ENCODE data around the gene FREY1. TPM values are rescaled to one million over a fixed set of nuclear protein-coding genes. Genes with fewer than 3 reads are reported as not detected.

Gene FREY1
- total and polyA plus RNA-seq, 2 of the 8 experiments (the other 6 are each of a cell fraction or from before 2014, with no cell fraction given): 0.32 to 1.1 TPM

- 0 out of 7 replicates have a peak overlapping the region, but pooled peaks of 1 of the 4 experiments have one; percentile 6 for H3K9ac ChIP-seq (replicated peaks in 1 of 4; ENCODE audit: extremely low read depth in 1 of 4, low read depth in 3 of 4, low read length in 3 of 4)
- no peaks in the 10 kb centered on the region for H3K9me3 ChIP-seq (ENCODE audit: insufficient read depth in 2 of 2, low read depth in 1 of 2, low read length in 1 of 2)
- H3K27me3 ChIP-seq (replicated peaks in 1 of 4; ENCODE audit: control insufficient read depth in 3 of 4, extremely low read depth in 1 of 4, insufficient read depth in 3 of 4, low read length in 3 of 4): no peaks in the 10 kb centered on the region
- H4K8ac ChIP-seq (ENCODE audit: extremely low read depth, insufficient read depth, low read length): no peak overlapping the region
- H2BK120ac ChIP-seq (replicated peaks; ENCODE audit: low read depth, low read length): no peak overlapping the region
- H3K27ac ChIP-seq (ENCODE audit: low read depth, low read length): no peak overlapping the region
- peaks cover 0 to 22% (median 18%) of the 10 kb centered on the region in 4 experiments; a peak in 6 of 7 replicates for H3K4me1 ChIP-seq (replicated peaks in 1 of 4; ENCODE audit: control insufficient read depth in 3 of 4, insufficient read depth in 4 of 4, low read length in 3 of 4)
- H3K79me2 ChIP-seq (ENCODE audit: control insufficient read depth in 1 of 2, insufficient read depth in 2 of 2, low read length in 2 of 2): no peaks in the 10 kb centered on the region; a peak in 1 of 4 replicates
- H2BK15ac ChIP-seq (ENCODE audit: low read length): 0 out of 2 replicates have a peak overlapping the region, but pooled peaks have one; percentile 13
- 92% methylated on average over 6 of the region's 6 CpGs; no CpG with 5 or more reads in 1 of the 2 experiments for WGBS, 2 experiments (ENCODE audit: extremely low coverage in 1 of 2, insufficient coverage in 1 of 2, insufficient read length in 1 of 2, insufficient replicate concordance in 2 of 2, low coverage in 1 of 2, low lambda C conversion rate in 2 of 2, missing lambda C conversion rate in 1 of 2)
- no peak overlapping the region for H2AFZ ChIP-seq (ENCODE audit: low read length)
- H4K91ac ChIP-seq (replicated peaks; ENCODE audit: insufficient read length, low read length): no peak overlapping the region
- H3K36me3 ChIP-seq (ENCODE audit: control insufficient read depth in 2 of 4, insufficient read depth in 4 of 4, low read length in 3 of 4): no peaks in the 10 kb centered on the region
- H3K14ac ChIP-seq (ENCODE audit: insufficient read length): no peak overlapping the region
- H2AK5ac ChIP-seq (ENCODE audit: low read depth, low read length): peak overlapping the region; percentile 11; the same call in 1 of the 2 replicates
- H2BK12ac ChIP-seq (ENCODE audit: low read depth, low read length): 0 out of 2 replicates have a peak overlapping the region, but pooled peaks have one; percentile 75
- no peak overlapping the region for H3K18ac ChIP-seq (ENCODE audit: extremely low read depth, low read length)
- no peak overlapping the region for H3K4me2 ChIP-seq (ENCODE audit: insufficient read depth in 1 of 2, low read depth in 2 of 2, low read length in 2 of 2)
- H3K23ac ChIP-seq (ENCODE audit: insufficient read length): no peak overlapping the region
- no peak overlapping the region for H2BK20ac ChIP-seq (ENCODE audit: low read length)
- no peak overlapping the region for H4K5ac ChIP-seq (ENCODE audit: insufficient read length, low read depth, low read length)
- no peaks in the 10 kb centered on the region; the same call in 1 of the 2 replicates for H3K79me1 ChIP-seq (ENCODE audit: low read depth, low read length)
- ChIA-PET POLR2A (ENCODE audit: partially characterized antibody) (interaction anchor here (1.1 to 1.9 kb wide), 3 partner anchors 12 to 27 kb away, joined by 4 to 5 read pairs (median 5); no protein-coding TSS in a partner anchor), CTCF (ENCODE audit: partially characterized antibody) (interaction anchor here (0.6 to 7.7 kb wide), 8 partner anchors 8 to 123 kb away, joined by 3 to 69 read pairs (median 4); no protein-coding TSS in a partner anchor)
- no peak overlapping the region for H3K4me3 ChIP-seq (ENCODE audit: extremely low read depth in 1 of 4, insufficient read depth in 2 of 4, low read depth in 3 of 4, low read length in 4 of 4)
- H2BK5ac ChIP-seq (ENCODE audit: low read depth, low read length): 0 out of 2 replicates have a peak overlapping the region, but pooled peaks have one; percentile 4
- H3K56ac ChIP-seq (replicated peaks; ENCODE audit: insufficient read length, low read depth, low read length): no peak overlapping the region
- no peak overlapping the region for H3K4ac ChIP-seq (replicated peaks; ENCODE audit: insufficient read length, low read depth, low read length)
- DNase-seq (ENCODE audit: low read depth in 1 of 2, low spot score in 2 of 2) (no peak), FAIRE-seq (no peak)
- peaks cover 0 to 9% of the 10 kb centered on the region in 2 experiments for H4K20me1 ChIP-seq (replicated peaks in 1 of 2; ENCODE audit: control insufficient read depth in 1 of 2, insufficient read depth in 2 of 2, low read length in 2 of 2)
- peaks cover 2% of the 10 kb centered on the region; the same call in 1 of the 2 replicates for H3K23me2 ChIP-seq (ENCODE audit: low read depth, low read length)
- TF ChIP-seq TAF7 (optimal IDR thresholded peaks at IDR 0.05; ENCODE audit: borderline replicate concordance, low read depth, low read length) (no peak), ZNF274 (IDR thresholded peaks at IDR 0.05; ENCODE audit: borderline replicate concordance, extremely low read depth, low read length) (no peak), KDM5A (IDR thresholded peaks at IDR 0.05; ENCODE audit: low read length) (no peak), USF2 (IDR thresholded peaks at IDR 0.05; ENCODE audit: low read length) (no peak), SUZ12 (IDR thresholded peaks at IDR 0.05; ENCODE audit: low read length) (no peak), KDM4A (IDR thresholded peaks at IDR 0.05; ENCODE audit: low read depth, low read length, severe bottlenecking) (no peak), EP300 (IDR thresholded peaks at IDR 0.05; ENCODE audit: borderline replicate concordance in 1 of 2, low read depth in 2 of 2, low read length in 2 of 2) (no peak), RAD21 (IDR thresholded peaks at IDR 0.05 in 1 of 2, conservative IDR thresholded peaks at IDR 0.05 in 1 of 2; ENCODE audit: low read depth in 2 of 2, low read length in 2 of 2) (no peak), CHD2 (IDR thresholded peaks at IDR 0.05; ENCODE audit: low read length) (no peak), TEAD4 (IDR thresholded peaks at IDR 0.05; ENCODE audit: low read depth, low read length) (no peak)
Measured at GRCh38 chr11:45894555-45895247, 12.4 kb downstream of the FREY1 start.
